GM21529 (cell line): ENCODE data around the gene PPIF.

Source experiments
- ATAC-seq: cut with Tn5 transposase; IDR thresholded peaks from one replicate; pipeline ENCODE4 v1.9.1; 2021; ENCODE audit not compliant: unreplicated experiment

The PPIF gene

GRCh38 chr10:79385392-79385795, 38.1 kb downstream of the PPIF start:
- no peak for ATAC-seq

GRCh38 chr10:79385804-79386531, 38.7 kb downstream of the PPIF start:
- ATAC-seq = no peak

DNA sequence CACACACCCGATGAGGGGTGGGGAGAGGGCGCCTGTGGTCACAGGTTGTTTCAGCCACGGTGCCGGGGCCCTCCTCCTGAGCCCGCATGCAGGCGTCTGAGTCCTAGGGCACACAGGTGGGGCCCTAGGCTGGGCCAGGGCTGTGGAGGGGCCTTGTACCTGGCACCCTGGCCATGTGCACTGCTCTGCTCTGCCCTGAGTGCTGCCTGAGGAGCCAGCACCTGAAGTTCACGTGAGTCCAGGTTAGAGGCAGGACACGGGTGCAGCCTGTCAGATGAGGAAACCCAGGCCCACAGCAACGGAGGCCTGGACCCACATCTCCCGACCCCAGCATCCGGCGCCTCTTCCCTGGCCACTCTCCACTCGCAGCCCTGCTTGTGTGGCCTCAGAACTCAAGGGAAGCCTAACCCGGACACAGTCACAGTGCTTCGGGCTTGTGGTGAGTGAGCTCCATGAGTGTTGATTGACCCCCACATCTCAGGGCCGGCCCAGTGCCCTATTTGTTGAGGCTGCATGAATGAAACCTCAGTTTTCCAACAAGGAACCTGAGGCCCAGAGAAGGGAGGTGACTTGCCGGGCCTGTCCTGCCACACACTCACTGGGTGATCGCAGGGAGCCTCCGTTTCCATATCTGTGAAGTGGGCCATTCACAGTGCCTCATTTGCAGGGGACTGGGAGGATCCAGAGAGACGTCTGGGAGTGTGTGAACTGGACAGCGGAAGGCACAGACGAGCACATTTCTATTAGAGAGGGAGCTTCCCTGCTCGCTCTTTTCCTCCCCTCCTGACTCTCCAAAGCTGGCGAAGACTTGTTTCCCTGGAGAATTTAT, 39.6 kb downstream of the PPIF start:
- no peak for ATAC-seq

GRCh38 chr10:79387466-79387973, 40.3 kb downstream of the PPIF start:
- no peak for ATAC-seq

DNA sequence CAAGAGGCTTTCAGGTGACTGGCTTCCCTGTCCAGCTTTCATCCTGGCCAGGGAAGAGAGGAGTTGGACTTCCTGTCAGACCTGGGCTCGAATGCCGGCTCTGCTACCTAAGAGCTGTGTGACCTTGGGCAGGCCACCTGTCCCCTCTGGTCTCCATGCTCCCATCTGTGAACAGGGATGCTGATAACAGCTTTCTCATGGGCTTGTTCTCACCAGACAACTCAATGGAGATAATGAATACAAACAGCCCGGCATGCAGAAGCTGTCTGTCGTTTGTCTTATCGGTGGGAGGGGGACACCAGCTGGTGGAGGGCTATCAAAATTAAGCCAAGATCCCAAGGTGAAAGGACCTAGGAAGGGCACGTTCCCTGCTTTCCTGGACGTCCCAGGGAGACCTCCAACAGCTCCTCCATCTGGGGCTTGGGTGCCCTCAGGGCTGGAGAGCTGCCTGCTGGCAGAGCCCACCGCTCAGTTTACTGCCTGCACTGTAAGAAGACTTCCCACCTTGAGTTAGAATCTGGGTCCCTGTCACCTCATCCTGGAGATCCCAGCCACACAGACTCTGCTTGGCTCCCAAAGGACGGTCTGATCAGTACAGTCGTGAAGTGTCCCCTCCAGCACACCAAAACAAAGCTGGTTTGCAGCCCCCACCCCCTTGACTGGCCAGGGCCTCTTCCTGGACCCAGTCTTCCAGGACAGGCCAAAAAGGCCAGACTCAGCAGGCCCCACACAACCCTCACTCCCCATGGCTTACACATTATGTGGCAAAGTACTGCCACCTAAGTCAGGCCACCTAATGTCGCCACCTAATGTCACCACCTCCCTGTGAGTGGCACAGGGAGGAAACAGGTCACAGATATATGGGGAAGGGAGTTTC, 40.9 kb downstream of the PPIF start:
- ATAC-seq = no peak

DNA sequence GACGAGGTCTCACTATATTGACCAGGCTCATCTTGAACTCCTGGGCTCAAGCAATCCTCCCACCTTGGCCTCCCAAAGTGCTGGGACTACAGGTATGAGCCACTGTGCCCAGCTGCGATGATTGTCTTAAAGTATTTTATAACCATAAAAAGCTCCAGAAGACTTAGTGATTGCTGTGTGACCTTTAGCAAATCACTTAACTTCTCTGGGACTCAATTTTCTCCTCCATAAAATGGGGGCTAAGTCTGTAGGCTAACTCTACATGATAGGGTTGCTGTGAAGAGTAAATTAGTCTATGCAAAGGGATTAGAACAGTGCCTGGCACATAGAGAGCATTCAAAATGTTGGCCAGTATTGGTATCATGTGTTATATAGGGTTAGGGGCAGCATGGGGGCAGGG, 42.8 kb downstream of the PPIF start:
- ATAC-seq = no peak

DNA sequence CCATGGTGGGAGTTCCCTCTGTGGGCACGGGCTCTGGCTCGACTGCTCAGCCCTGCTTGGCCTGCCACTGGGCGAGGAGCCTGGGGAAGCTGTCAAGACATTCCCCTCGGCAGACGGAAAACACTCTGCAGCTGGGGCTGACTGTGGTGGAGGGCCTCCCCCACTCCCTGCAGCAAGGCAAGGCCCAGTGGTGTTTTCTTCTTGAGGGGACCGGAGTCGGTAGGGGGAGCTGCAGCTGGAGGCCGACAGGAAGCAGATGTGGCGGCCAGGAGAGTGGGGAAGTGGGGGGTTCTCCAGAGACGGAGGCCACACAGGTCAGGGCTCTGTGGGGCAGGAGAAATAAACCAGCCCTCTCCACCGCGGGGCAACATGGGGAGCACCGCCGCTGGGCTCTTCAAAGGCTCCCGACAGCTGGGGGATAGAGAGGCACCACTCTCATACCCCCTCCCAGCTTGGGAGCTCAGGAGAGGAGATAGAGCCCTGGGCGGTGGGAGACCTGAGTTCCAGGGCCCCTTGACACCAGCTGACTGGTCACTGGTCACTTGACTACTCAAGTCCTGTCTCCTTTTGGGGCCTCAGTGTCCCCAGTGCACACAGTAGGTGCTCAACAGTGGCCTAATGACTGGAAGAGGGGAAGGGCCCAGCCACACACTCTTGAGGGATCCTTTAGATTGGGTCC, 43.4 kb downstream of the PPIF start:
- ATAC-seq = no peak

DNA sequence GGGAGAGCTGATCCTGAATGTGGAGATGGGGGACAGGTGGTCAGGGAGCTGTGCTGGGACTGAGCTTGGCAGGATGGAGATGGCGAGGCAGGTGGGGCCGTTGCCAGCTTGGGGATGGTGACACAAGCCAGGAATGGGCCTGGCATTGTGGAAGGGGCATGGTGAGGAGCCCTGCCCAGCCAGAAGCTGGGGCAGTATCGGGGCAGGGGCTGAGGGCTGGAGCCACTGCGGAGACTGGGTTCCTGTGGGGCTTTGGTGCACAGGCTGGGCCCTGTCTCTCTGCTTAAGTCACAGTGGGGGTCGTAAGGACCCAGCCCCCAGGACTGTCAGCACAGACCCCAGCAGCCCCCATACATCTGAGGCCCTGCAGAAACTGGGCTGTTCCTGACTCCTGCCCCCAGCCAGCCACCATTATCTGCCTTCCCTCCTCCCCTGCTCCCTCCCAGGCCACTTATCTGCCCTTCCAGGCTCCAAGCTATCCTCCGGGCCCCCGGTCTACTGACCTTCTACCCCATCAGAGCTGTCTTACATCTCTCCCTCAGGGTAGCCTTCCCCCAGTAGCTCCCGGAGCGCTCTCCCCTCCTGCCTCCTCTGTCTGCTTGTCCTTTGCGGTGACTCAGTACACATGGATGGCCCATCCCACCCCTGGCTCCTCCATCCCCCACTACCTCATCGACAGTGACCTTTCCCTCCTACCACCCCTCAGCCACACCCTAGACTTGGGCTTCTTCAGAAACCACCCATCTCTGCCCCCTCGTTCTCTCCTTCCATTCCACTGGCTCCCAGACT, 44.2 kb downstream of the PPIF start:
- no peak for ATAC-seq

DNA sequence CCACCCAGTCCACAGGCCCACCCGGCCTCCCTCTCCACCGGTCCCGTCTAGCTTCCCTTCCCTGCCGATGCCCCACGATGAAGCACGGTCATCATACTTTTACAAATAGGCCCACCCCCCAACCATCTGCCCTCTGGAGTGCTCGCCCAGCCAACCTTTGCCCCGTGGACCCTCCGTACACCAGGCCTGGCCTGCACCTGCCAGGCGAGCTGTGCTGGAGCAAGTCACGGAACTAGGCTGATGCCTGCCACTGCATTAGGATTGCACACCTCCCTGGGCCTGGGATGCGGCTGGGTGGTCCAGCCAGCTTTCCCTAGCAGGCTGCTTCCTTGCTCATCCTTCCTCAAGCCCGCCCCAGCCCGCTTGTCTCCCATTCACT, 44.7 kb downstream of the PPIF start:
- no peak for ATAC-seq

- no peak for ATAC-seq
These were observed 45.4 kb downstream of the PPIF start for GRCh38 chr10:79392506-79393176.

DNA sequence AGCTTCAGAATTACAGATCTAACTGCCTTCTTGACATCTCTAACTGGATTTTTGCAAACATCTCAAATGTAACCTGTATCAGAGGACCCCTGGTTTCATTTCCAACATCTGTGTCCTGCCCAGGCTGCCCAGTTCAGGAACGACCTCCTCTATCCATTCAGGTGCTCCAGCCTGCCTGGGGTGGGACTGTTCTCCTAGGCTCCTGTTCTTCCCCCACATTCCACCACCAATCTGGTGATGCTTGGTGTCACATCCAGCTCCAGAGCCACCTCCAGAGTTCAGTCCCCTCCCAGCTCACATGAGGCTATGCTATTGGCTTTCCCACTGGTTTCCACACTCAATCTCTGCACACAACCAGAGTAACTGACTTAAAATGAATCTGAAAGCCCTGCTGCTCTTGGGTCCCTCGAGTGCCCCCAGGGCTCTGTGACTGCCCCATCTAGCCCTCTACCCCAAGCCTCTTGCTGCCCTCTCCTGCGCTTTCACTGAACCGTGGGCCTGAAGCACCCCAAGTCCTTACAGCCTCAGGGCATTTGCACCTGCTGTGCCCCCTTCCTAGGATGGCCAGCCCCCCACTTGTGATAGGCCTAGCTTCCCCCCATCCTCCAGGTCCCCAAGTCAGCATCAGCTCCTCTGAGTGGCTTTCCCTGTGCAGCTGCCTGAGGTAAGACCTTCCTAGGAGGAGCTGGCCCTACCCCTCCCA, 46.1 kb downstream of the PPIF start:
- ATAC-seq = no peak

DNA sequence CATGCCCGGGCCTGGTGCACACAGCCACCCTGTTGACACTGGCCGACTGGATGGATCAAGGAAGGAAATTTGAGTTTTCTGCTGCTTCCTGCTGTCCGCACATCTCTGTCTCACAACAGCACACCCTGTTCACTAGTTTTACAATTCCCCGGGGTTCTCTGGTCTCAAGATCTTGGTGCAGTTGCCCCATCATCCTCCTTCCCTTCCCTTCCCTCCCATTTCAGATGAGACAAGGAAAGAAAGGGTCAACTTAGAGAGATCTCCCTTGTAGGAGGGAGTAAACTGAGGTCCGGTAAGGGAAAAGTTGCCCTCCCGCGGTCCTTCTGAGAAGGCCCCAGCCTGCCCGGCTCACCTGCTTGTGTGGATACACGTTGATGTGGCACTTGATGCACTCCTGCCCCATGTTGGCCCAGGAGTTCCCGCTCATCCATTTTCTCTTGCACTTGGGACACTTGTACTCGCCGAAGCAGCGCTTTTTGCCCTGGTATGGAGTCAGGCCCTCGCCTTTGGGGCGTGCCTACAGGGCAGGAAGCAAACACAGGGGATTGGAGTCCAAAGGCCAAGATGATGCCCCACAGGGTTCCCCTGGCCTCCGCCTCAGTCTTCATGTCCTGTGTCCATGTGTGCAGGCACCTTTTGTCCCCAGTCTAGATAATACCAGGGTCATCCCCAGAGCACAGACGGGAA, 46.8 kb downstream of the PPIF start:
- no peak for ATAC-seq

DNA sequence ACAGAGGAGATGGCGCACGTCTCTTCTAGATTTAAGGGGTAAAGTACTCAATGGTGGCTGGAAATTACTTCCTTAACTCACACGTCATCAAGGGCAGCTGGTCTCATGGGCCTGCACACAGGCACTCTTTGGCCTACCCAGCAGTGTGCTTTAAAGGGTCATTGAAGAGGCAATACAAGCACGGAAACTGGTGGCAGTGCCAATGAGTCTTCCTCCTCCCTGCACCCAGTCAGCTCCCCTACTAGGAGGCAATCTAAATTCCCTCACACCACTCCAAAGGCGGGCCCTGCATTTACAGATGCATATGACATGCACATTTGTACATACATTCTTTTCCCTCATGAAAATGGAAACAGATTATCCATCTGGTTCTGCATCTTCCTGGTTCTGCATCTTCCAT, 47.4 kb downstream of the PPIF start:
- ATAC-seq = no peak

GRCh38 chr10:79396520-79396919, 49.3 kb downstream of the PPIF start:
- ATAC-seq = no peak

DNA sequence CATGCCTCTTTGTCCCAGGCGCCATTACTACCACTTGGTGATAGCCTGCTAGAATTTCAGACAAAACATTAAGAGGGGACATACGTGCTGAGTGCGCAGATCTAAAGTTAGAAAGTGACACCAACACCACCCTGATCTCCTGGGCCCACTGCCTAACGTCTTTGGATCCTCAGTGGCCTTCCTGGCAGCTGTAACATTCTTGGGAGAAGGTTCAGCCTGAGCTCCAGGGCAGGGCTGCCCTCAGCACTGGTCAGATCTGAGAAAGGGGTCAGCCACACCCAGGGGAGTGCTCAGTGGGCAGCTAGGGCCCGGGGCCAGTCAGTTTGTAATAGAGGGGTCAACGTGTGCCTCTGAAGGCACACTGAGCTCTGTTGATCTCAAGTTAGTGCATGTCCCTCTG, 49.8 kb downstream of the PPIF start:
- ATAC-seq = no peak

- no peak for ATAC-seq
These were observed 50.5 kb downstream of the PPIF start for GRCh38 chr10:79397575-79398303.

DNA sequence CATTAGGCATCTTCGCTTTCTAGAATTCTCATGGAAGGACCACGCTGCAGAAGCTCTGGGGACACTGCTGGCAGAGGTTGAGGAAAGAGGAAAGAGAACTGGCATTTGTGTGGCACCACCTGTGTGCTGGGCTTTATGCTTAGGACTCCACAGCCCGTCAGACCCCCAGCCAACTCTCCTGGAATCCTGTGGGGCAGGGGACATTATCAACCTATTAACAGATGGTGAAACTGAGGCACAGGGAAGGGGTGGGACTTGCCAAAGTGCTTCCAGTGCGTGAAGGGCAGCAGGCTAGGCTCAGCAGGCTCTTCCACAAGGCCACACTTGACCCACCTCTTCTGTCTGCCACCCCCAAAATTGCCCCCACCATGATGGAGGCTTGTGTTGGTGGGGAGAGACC, 51.4 kb downstream of the PPIF start:
- no peak for ATAC-seq
